CD1c-positive myeloid dendritic cell (primary cell): ENCODE results near the gene ZNF526.

Experiments used
- DNase-seq: peaks from one replicate; pipeline ENCODE4 v3.0.0-alpha.2; 2016; ENCODE audit errors: extremely low spot score

ZNF526 gene

DNA sequence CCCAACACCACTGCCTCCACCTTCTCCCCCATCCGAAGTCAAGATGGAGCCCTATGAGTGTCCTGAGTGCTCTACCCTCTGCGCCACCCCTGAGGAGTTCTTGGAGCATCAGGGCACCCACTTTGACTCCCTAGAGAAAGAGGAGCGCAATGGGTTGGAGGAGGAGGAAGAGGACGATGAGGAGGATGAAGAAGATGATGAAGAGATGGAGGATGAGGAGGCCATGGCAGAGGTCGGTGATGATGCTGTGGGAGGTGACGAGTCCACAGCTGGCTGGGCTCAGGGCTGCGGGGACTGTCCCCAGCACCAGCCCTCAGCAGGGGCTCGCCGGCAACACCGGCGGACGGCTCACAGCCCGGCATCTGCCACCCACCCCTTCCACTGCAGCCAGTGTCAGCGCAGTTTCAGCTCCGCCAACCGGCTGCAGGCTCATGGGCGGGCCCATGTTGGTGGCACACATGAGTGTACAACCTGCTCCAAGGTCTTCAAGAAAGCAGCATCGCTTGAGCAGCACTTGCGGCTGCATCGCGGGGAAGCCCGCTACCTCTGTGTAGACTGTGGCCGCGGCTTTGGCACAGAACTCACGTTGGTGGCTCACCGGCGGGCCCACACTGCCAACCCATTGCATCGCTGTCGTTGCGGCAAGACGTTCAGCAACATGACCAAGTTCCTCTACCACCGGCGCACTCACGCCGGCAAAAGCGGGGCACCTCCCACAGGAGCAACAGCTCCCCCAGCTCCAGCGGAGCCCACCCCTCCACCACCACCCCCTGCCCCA lies 5.0 kb downstream of the ZNF526 start:
- no peak for DNase-seq

DNA sequence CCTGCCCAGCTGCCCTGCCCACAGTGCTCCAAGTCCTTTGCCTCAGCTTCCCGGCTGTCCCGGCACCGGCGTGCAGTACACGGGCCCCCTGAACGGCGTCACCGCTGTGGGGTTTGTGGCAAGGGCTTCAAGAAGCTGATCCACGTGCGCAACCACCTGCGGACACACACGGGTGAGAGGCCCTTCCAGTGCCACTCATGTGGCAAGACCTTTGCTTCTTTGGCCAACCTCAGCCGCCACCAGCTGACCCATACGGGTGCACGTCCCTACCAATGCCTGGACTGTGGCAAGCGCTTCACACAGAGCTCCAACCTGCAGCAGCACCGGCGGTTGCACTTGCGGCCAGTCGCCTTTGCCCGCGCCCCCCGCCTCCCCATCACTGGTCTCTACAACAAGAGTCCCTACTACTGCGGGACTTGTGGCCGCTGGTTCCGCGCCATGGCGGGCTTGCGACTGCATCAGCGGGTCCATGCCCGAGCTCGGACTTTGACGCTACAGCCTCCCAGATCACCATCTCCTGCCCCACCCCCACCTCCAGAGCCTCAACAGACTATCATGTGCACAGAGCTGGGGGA lies 5.7 kb downstream of the ZNF526 start:
- no peak for DNase-seq

DNA sequence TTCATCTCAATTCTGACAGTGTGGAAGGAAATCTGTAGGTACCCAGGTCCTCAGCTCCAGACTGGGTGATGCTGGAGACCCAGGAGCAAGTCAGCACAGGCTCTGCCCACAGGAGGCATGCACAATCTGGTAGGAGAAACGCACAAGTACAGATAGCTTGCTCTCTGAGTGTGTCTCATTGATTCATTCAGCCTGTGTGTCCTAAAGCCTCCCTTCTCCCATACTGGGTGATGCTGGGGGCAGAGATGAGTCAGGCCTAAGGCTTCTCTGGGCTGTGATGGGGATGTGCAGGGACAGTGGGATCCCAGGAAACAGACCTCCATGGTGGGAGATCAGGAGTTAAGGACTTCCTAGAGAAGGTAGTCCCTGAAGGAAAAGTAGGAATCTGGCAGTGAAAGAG lies 6.8 kb downstream of the ZNF526 start:
- DNase-seq = no peak

DNA sequence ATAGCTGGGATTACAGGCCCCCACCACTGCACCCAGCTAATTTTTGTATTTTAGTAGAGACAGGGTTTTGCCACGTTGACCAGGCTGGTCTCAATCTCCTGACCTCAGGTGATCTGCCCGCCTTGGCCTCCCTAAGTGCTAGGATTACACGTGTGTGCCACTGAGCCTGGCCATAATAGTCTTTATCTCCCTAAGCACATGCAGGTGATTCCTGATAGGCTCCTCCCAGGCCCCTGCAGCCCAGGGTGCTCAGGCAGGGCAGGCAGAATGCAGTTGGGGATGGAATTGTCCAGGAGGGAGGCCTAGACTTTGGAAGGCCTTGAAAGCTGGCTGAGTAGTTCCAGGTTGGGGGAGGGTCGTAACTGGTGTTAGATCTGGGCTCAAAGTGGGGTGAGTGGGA lies 8.5 kb downstream of the ZNF526 start:
- no peak for DNase-seq

GRCh38 chr19:42229301-42229854 lies 9.3 kb downstream of the ZNF526 start:
- no peak for DNase-seq

DNA sequence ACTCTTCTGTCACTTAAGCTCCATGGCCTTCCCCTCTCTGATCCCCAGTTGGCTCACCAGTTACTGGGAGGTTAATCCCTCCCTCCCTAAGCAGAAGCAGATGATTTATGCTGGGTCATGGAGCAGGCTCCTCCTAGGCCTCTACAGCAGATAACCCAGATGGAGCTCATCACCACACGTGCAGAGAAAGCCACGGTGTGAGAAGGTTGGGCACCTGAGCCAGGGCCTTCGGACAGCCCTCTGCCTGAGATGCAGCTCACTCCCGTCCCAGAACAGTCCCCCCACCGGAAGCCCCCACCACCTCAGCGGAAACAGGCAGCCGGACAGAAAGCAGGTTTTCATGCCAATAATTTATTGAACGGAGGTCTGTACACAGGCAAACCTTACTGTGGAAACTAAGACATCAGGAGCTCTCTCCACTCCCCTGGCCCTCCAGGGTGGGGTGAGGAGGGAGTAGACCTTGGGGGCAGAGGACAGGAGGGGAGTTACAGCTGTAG lies 9.8 kb downstream of the ZNF526 start:
- DNase-seq = no peak

DNA sequence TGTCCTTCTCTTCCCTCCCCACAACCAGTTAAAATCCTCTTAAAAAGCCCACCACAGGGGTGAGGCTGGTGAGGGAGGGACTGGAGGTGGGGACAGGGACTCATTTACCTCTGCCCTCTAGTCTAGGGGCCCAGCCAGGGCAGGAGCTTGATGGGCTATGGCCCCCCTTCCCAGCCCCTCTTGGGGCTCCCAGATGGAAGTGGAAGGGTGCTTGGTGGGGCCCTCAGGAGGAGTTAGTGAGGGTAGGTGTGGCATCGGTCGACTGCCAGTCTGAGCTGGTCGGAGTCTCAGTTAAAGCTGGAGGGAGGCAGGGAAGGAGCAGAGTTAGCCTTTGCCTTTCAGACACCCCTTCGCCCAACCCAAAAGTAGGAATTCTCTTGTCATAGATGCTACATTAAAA lies 10.5 kb downstream of the ZNF526 start:
- no peak for DNase-seq

DNA sequence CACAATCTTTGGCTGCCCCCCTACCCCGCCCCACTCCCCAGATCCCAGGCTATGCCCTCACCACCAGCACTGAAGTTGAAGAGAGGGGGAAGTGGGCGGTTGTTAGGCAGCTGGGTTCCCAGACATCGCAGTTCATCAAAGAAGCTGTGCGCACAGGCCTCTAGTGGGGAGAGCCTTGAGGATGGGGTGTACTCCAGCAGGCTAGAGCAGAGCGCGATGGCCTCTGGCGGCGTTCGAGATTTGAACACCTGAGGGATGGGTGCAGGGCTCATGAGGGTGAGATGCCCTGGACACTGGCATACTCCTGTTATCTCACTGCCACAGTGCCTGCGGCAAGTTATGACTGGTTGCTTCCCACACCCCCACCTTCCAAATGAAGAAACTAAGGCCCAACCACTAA lies 12.3 kb downstream of the ZNF526 start:
- DNase-seq = no peak

GRCh38 chr19:42233106-42233505 lies 13.0 kb downstream of the ZNF526 start:
- no peak for DNase-seq

DNA sequence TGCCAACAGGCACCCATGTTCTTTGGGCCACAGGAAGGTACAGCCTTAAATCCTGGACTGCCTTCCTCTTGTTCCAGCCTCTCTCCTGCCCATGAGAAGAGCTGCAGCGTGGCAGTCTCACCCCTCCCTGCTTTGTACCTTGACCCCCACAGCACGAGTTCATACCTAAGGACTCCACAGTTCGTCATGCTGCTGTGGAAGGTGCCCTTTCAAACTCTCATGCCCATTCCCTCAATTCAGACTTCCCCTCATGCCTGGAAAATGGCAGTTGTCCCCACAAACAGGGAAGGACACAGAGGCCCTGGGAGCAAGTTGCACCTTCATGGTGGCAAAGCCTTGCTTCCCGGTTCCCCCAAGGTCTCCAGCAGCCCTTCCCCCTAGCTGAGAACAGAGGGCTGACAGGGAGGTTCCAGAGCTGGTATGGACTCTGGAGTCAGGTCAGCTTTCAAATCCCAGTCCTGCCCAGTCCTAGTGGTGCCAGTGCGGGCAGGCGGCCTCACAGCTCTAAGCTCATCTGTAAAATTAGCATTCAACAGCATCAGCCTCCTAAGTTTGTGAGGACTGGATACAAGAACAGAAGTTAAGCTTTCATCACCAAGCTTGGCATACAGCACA lies 13.7 kb downstream of the ZNF526 start:
- DNase-seq = no peak

- no peak for DNase-seq
Observed at GRCh38 chr19:42234364-42234763, 14.3 kb downstream of the ZNF526 start.

- DNase-seq = no peak
Observed at GRCh38 chr19:42235181-42235580, 15.1 kb downstream of the ZNF526 start.

DNA sequence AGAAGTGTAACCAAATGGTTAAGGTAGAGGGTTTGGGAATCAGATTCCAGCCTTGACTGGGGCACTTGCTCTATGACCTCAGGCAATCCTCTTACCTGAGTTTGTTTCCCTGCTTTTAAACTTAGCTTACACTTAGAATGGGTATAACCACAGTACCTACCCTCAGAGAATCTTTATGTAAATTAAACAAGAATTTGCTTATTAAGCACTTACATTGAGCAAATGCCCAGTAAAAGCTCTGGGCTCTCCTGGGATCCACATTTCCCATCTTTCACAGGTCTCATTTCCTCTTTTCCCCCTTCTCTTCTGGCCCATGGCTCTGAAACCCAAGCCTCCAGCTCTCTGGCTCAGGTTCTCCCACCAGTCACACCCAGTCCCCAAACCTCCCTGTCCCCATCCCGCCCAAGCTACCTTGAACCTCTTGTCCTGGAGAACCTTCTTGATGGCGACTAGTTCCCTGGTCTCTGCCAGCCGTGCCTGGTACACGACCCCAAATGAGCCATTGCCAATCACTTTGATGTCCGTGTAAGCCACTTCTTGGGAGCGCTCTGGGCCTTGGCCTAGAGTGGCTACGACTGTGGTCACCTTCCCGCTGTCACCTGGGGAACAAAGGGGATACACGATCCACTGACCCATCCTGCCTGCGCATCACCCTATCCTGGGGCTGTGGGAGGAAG lies 19.6 kb downstream of the ZNF526 start:
- no peak for DNase-seq

GRCh38 chr19:42241279-42241678 lies 21.2 kb downstream of the ZNF526 start:
- no peak for DNase-seq

GRCh38 chr19:42242069-42242511 lies 22.0 kb downstream of the ZNF526 start:
- no peak for DNase-seq

DNA sequence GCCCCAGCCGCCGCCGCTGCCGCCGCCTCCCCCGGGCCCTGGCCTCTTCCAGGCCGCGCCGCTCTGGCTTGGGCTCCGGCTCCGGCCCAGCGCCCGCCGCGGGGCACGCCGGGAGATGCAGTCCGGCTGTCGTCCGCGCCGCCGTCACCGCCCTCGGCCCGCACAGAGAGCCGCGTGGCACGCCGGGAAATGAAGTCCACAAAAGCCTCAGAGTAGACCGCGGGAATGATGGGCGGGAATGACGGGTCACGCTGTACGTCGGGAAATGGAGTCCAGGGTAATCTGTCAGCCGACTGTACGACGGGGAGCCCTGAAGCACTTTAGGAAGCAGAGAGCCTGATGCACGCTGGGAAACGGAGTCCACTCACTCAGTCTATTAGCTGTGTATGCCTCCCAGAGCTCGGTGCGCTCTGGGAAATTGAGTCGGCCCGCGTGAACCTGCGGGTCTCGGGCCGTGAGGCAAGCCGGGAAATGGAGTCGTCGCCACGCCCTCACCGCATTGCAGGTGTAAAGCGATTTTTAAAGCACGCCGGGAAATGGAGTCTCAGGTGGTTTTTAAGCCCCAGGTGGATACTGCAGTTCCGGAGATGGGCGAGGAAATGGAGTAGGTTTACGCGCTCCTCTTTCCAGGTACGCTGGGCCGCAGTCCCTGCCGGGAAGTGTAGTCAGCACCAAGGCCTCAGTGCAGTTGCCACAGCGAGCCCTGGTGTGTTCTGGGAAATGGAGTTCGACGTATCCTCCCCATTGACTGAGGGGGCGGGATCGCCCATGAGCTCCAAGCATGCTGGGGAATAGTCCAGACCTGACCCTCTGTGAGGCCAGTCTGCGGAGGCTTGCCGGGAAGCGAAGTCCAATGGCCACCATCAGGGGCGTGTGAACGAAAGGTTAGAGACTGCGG lies 22.6 kb downstream of the ZNF526 start, which contains the start of gene GSK3A:
TSS of gene GSK3A (minus strand) at position 91 of the 898 bp plus-strand sequence. CDS start 137 bp downstream, outside the sequence.
- DNase-seq = peak; percentile 98

DNA sequence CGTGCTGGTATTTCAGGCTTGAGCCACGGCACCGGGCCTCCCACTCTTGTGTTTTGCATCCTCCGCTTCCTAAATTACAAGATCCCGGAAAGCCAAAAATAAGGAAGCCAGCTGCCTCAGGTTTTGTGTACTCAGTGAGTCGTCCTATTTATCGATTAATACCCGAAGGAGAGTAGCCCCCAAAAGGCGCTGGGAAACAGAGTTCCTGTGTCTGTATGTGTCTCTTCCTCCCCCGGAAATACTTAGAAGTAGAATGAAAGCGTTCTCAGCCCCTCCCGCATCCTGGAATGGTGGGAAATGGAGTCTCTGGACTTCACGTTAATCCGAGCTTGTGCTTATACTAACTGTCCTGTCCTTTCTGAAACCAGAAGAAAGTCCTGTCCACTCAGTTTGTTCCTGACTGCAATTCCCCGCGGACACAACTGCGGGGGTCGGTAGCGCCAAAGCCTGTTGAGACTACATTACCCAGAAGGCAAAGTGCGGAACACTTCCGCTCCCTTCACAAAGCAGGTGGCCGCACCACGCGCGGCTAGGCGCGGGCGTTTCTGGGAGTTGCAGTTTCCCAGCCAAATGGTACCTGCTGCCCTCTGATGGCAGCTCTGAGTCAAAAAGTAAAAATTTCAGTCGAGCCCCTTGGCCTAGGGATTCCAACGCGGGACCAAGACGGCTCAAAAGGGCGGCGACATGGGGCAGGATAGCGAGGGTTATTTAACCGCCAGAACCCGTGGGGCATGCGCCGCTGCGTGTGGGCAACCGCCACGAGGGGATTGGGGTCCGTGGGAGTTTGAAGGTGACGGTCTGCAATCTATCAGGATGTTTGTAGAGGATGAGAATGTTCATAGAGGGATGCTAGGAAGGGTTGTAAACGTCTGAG lies 24.5 kb downstream of the ZNF526 start:
- peak; percentile 97 for DNase-seq

DNA sequence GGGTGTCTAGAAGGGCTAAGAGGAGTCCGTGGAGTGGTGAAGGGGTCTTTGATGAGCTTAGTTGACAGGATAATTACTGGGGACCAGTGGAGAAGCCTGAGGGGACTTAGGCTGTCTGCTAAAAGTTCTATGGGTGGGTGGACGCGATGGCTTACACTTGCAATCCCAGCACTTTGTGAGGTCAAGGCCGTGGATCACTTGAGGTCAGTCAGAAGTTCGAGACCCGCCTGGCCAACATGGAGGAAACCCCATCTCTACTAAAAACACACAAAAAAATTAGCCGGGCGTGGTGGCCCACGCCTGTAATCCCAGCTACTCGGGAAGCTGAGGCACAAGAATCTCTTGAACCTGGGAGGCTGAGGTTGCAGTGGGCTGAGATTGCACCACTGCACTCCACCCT lies 25.1 kb downstream of the ZNF526 start:
- no peak for DNase-seq

- DNase-seq = peak; percentile 34
Observed at GRCh38 chr19:42246143-42246921, 26.2 kb downstream of the ZNF526 start.
